ENCODE measurements around the gene MYO7A.

MYO7A gene

DNA sequence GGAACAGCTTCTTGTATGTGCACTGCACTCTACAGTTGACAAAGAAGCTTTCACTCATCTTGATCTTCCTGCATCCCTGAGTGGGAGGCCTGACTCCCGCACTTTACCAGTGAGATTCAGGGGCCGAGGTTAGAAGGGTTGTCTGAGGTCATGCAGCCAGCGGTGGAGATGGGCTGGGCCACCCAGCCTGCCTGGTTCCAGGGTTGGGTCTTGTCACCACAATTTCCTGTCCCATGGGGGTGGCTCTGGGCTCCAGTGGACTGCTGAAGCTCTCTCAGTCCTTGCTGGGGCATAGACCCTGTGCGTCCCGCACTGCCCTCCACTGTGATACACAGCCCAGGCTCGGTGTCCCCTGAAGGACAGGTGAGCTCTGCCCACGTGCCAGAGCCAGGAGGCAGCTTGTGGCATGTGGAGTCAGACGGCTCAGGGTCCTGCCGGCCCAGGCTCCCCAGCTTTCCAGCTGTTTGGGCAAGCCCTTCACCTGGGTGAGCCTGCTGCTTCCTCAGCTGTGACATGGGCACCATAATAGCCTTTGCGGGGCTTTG, 6.9 kb upstream of the MYO7A start:
- H3K79me1 ChIP-seq (replicated peaks; ENCODE audit: low read length, poor library complexity, severe bottlenecking) = no peaks in the 10 kb centered on the region
- H2BK12ac ChIP-seq (ENCODE audit: low read length in 2 of 2) = no peak overlapping the region
- no peak overlapping the region for H3K4me2 ChIP-seq (ENCODE audit: low read length, poor library complexity, severe bottlenecking)
- no peak for DNase-seq
- no peaks in the 10 kb centered on the region for H3K9me3 ChIP-seq (ENCODE audit: control insufficient read depth, low read length)
- H3K18ac ChIP-seq (ENCODE audit: low read depth in 1 of 2, low read length in 2 of 2) = peak overlapping the region in 1 of 2 experiments; percentile 34
- no peak overlapping the region for H3K9ac ChIP-seq (ENCODE audit: low read length)
- no peak overlapping the region for H4K8ac ChIP-seq (ENCODE audit: low read length)
- peaks cover 14% of the 10 kb centered on the region for H3K4me1 ChIP-seq (ENCODE audit: control insufficient read depth, insufficient read depth, low read depth, low read length)
- no peak overlapping the region for H3K14ac ChIP-seq (ENCODE audit: low read length in 2 of 2)
- no peak overlapping the region for H3K27ac ChIP-seq (ENCODE audit: low read length, poor library complexity, severe bottlenecking)
- no peak overlapping the region for H2BK5ac ChIP-seq (ENCODE audit: low read depth, low read length, poor library complexity, severe bottlenecking)
- no peaks in the 10 kb centered on the region for H3K27me3 ChIP-seq (ENCODE audit: control insufficient read depth in 1 of 2, insufficient read depth in 1 of 2, low read length in 2 of 2)
- no peak overlapping the region for H2AK5ac ChIP-seq (ENCODE audit: low read length, severe bottlenecking)
- H3K4me3 ChIP-seq (ENCODE audit: insufficient read depth in 1 of 2, low read depth in 1 of 2, low read length in 2 of 2) = no peak overlapping the region
- no peak overlapping the region for H2BK120ac ChIP-seq (ENCODE audit: low read depth, low read length)
- no peak overlapping the region for H2AFZ ChIP-seq (ENCODE audit: low read depth, low read length)
- H3K36me3 ChIP-seq (ENCODE audit: control insufficient read depth in 1 of 2, insufficient read depth in 2 of 2, low read depth in 1 of 2, low read length in 2 of 2) = peaks cover 65 to 84% of the 10 kb centered on the region in 2 experiments
- H4K91ac ChIP-seq (ENCODE audit: low read length) = no peak overlapping the region
- no peak overlapping the region for H2BK15ac ChIP-seq (ENCODE audit: low read depth, poor library complexity, severe bottlenecking)
- no peak overlapping the region for H3K23ac ChIP-seq (ENCODE audit: low read length in 2 of 2)
- WGBS = 93% methylated on average over 10 of the region's 10 CpGs
- H3K4ac ChIP-seq (ENCODE audit: low read depth in 1 of 2, low read length in 2 of 2) = no peak overlapping the region

- no peak overlapping the region for H3K9ac ChIP-seq (ENCODE audit: low read length)
- H2BK120ac ChIP-seq (ENCODE audit: low read depth, low read length) = no peak overlapping the region
- no peak overlapping the region for H4K91ac ChIP-seq (ENCODE audit: low read length)
- no peak overlapping the region for H3K4me3 ChIP-seq (ENCODE audit: insufficient read depth in 1 of 2, low read depth in 1 of 2, low read length in 2 of 2)
- peaks cover 61 to 78% of the 10 kb centered on the region in 2 experiments for H3K36me3 ChIP-seq (ENCODE audit: control insufficient read depth in 1 of 2, insufficient read depth in 2 of 2, low read depth in 1 of 2, low read length in 2 of 2)
- H3K4me2 ChIP-seq (ENCODE audit: low read length, poor library complexity, severe bottlenecking) = no peak overlapping the region
- H2AFZ ChIP-seq (ENCODE audit: low read depth, low read length) = no peak overlapping the region
- no peak overlapping the region for H2BK15ac ChIP-seq (ENCODE audit: low read depth, poor library complexity, severe bottlenecking)
- no peak for DNase-seq
- H2AK5ac ChIP-seq (ENCODE audit: low read length, severe bottlenecking) = no peak overlapping the region
- H3K18ac ChIP-seq (ENCODE audit: low read depth in 1 of 2, low read length in 2 of 2) = no peak overlapping the region
- H3K27me3 ChIP-seq (ENCODE audit: control insufficient read depth in 1 of 2, insufficient read depth in 1 of 2, low read length in 2 of 2) = no peaks in the 10 kb centered on the region
- H3K4me1 ChIP-seq (ENCODE audit: control insufficient read depth, insufficient read depth, low read depth, low read length) = peaks cover 17% of the 10 kb centered on the region
- no peaks in the 10 kb centered on the region for H3K79me1 ChIP-seq (replicated peaks; ENCODE audit: low read length, poor library complexity, severe bottlenecking)
- H3K27ac ChIP-seq (ENCODE audit: low read length, poor library complexity, severe bottlenecking) = no peak overlapping the region
- no peak overlapping the region for H2BK5ac ChIP-seq (ENCODE audit: low read depth, low read length, poor library complexity, severe bottlenecking)
- H3K9me3 ChIP-seq (ENCODE audit: control insufficient read depth, low read length) = no peaks in the 10 kb centered on the region
- H3K14ac ChIP-seq (ENCODE audit: low read length in 2 of 2) = no peak overlapping the region
- no peak overlapping the region for H3K23ac ChIP-seq (ENCODE audit: low read length in 2 of 2)
- no peak overlapping the region for H3K4ac ChIP-seq (ENCODE audit: low read depth in 1 of 2, low read length in 2 of 2)
- H2BK12ac ChIP-seq (ENCODE audit: low read length in 2 of 2) = no peak overlapping the region
- WGBS = 97% methylated on average over 8 of the region's 8 CpGs
- no peak overlapping the region for H4K8ac ChIP-seq (ENCODE audit: low read length)
Measured at GRCh38 chr11:77121876-77122575, 6.0 kb upstream of the MYO7A start.

DNA sequence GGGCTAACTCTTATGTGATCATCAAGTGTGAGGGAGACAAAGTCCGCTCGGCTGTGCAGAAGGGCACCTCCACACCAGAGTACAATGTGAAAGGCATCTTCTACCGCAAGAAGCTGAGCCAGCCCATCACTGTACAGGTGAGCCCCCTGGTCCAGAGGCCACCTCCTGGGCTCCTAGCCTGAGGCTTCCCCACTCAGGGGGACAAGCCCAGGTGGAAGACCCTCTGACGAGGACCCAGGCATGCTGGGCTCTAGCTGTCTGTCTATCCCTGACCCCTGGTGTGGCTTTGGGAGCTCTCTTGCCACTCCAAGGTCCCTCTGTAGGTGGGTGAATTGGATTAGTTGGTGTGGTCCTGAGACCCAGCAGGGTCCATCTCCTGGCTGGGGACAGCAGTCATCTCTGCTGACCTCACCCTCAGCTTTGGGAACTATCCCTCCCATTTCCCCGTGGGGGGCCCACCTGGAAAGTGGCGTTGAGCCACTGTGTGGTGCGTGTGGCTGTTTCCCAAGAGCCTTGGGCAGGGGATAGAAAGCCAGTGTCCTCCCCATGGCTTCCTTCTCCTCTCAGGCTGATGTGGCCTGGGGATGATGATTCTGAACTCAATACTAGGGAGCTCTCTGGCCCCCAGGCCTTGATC, 5.4 kb upstream of the MYO7A start:
- peaks cover 16% of the 10 kb centered on the region for H3K4me1 ChIP-seq (ENCODE audit: control insufficient read depth, insufficient read depth, low read depth, low read length)
- no peak overlapping the region for H2BK12ac ChIP-seq (ENCODE audit: low read length in 2 of 2)
- no peak overlapping the region for H3K23ac ChIP-seq (ENCODE audit: low read length in 2 of 2)
- no peak overlapping the region for H3K14ac ChIP-seq (ENCODE audit: low read length in 2 of 2)
- no peak overlapping the region for H2BK120ac ChIP-seq (ENCODE audit: low read depth, low read length)
- no peak overlapping the region for H3K4ac ChIP-seq (ENCODE audit: low read depth in 1 of 2, low read length in 2 of 2)
- H2BK5ac ChIP-seq (ENCODE audit: low read depth, low read length, poor library complexity, severe bottlenecking) = no peak overlapping the region
- H3K4me2 ChIP-seq (ENCODE audit: low read length, poor library complexity, severe bottlenecking) = no peak overlapping the region
- H4K91ac ChIP-seq (ENCODE audit: low read length) = no peak overlapping the region
- no peak overlapping the region for H2AFZ ChIP-seq (ENCODE audit: low read depth, low read length)
- H3K9me3 ChIP-seq (ENCODE audit: control insufficient read depth, low read length) = no peaks in the 10 kb centered on the region
- no peak overlapping the region for H2BK15ac ChIP-seq (ENCODE audit: low read depth, poor library complexity, severe bottlenecking)
- peaks cover 61 to 74% of the 10 kb centered on the region in 2 experiments for H3K36me3 ChIP-seq (ENCODE audit: control insufficient read depth in 1 of 2, insufficient read depth in 2 of 2, low read depth in 1 of 2, low read length in 2 of 2)
- H4K8ac ChIP-seq (ENCODE audit: low read length) = no peak overlapping the region
- 84% methylated on average over 7 of the region's 7 CpGs for WGBS
- no peak overlapping the region for H3K18ac ChIP-seq (ENCODE audit: low read depth in 1 of 2, low read length in 2 of 2)
- no peak overlapping the region for H3K4me3 ChIP-seq (ENCODE audit: insufficient read depth in 1 of 2, low read depth in 1 of 2, low read length in 2 of 2)
- no peak overlapping the region for H3K9ac ChIP-seq (ENCODE audit: low read length)
- DNase-seq = no peak
- no peaks in the 10 kb centered on the region for H3K79me1 ChIP-seq (replicated peaks; ENCODE audit: low read length, poor library complexity, severe bottlenecking)
- no peak overlapping the region for H2AK5ac ChIP-seq (ENCODE audit: low read length, severe bottlenecking)
- no peak overlapping the region for H3K27ac ChIP-seq (ENCODE audit: low read length, poor library complexity, severe bottlenecking)
- H3K27me3 ChIP-seq (ENCODE audit: control insufficient read depth in 1 of 2, insufficient read depth in 1 of 2, low read length in 2 of 2) = no peaks in the 10 kb centered on the region

DNA sequence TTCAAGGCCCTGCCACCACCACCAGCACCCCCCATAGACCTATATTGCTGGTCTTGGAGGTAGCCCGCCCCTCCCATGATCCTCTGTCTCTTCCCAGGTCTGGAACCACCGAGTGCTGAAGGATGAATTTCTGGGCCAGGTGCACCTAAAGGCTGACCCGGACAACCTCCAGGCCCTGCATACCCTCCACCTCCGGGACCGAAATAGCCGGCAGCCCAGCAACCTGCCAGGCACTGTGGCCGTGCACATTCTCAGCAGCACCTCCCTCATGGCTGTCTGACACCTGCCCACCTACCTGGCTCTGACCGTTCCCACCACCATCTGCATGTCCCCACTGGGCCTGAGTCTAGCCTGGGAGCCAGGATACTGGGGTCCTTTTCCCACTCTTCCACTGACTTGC, 4.5 kb upstream of the MYO7A start:
- no peak overlapping the region for H3K18ac ChIP-seq (ENCODE audit: low read depth in 1 of 2, low read length in 2 of 2)
- no peak overlapping the region for H3K4ac ChIP-seq (ENCODE audit: low read depth in 1 of 2, low read length in 2 of 2)
- no peak overlapping the region for H2AK5ac ChIP-seq (ENCODE audit: low read length, severe bottlenecking)
- no peak overlapping the region for H2BK5ac ChIP-seq (ENCODE audit: low read depth, low read length, poor library complexity, severe bottlenecking)
- H3K4me2 ChIP-seq (ENCODE audit: low read length, poor library complexity, severe bottlenecking) = no peak overlapping the region
- H3K27ac ChIP-seq (ENCODE audit: low read length, poor library complexity, severe bottlenecking) = no peak overlapping the region
- no peak overlapping the region for H3K4me3 ChIP-seq (ENCODE audit: insufficient read depth in 1 of 2, low read depth in 1 of 2, low read length in 2 of 2)
- peaks cover 19% of the 10 kb centered on the region for H3K4me1 ChIP-seq (ENCODE audit: control insufficient read depth, insufficient read depth, low read depth, low read length)
- H2BK120ac ChIP-seq (ENCODE audit: low read depth, low read length) = no peak overlapping the region
- H2BK15ac ChIP-seq (ENCODE audit: low read depth, poor library complexity, severe bottlenecking) = no peak overlapping the region
- no peaks in the 10 kb centered on the region for H3K9me3 ChIP-seq (ENCODE audit: control insufficient read depth, low read length)
- no peak overlapping the region for H3K23ac ChIP-seq (ENCODE audit: low read length in 2 of 2)
- no peak overlapping the region for H2BK12ac ChIP-seq (ENCODE audit: low read length in 2 of 2)
- no peak for DNase-seq
- no peaks in the 10 kb centered on the region for H3K27me3 ChIP-seq (ENCODE audit: control insufficient read depth in 1 of 2, insufficient read depth in 1 of 2, low read length in 2 of 2)
- H4K91ac ChIP-seq (ENCODE audit: low read length) = no peak overlapping the region
- no peaks in the 10 kb centered on the region for H3K79me1 ChIP-seq (replicated peaks; ENCODE audit: low read length, poor library complexity, severe bottlenecking)
- H3K14ac ChIP-seq (ENCODE audit: low read length in 2 of 2) = no peak overlapping the region
- H4K8ac ChIP-seq (ENCODE audit: low read length) = no peak overlapping the region
- peaks cover 53 to 65% of the 10 kb centered on the region in 2 experiments for H3K36me3 ChIP-seq (ENCODE audit: control insufficient read depth in 1 of 2, insufficient read depth in 2 of 2, low read depth in 1 of 2, low read length in 2 of 2)
- no peak overlapping the region for H2AFZ ChIP-seq (ENCODE audit: low read depth, low read length)
- no peak overlapping the region for H3K9ac ChIP-seq (ENCODE audit: low read length)
- 95% methylated on average over 8 of the region's 8 CpGs for WGBS

Data from mesenchymal stem cell (in vitro differentiated cells and primary cell).